GM23338 (cell line): ENCODE measurements around the gene DCAF17. TPM values are rescaled to one million over a fixed set of nuclear protein-coding genes. Genes with fewer than 3 reads are reported as not detected.

Source experiments
- ATAC-seq: fragments of 200-7000 bp; cut with Tn5 transposase; 3 replicates; pipeline ENCODE4 v1.9.1; 2020
- DNase-seq: peaks from one replicate; pipeline ENCODE4 v3.0.0-alpha.2; 2015; ENCODE audit warnings: low spot score
- H2AFZ ChIP-seq: fragments of 200-600 bp; sonication (generic); 2 replicates; pipeline ENCODE4 v1.8.0; 2016; ENCODE audit warnings: antibody characterized with exemption, mild to moderate bottlenecking, moderate library complexity
- H3F3A ChIP-seq: fragments of 200-600 bp; sonication (generic); replicated peaks from 2 replicates; pipeline ENCODE4 v1.8.0; 2017; ENCODE audit warnings: antibody characterized with exemption, mixed run types, low read depth
- H3K27ac ChIP-seq: fragments of 200-600 bp; sonication (generic); 2 replicates; pipeline ENCODE4 v1.6.1; 2016; ENCODE audit warnings: low read depth
- H3K27me3 ChIP-seq: fragments of 200-600 bp; sonication (generic); 2 replicates; pipeline ENCODE4 v1.8.0; 2016; ENCODE audit warnings: mild to moderate bottlenecking, mixed run types, moderate library complexity; ENCODE audit not compliant: insufficient read depth
- H3K36me3 ChIP-seq: fragments of 200-600 bp; sonication (generic); 2 replicates; pipeline ENCODE4 v1.8.0; 2016; ENCODE audit warnings: mild to moderate bottlenecking; ENCODE audit not compliant: insufficient read depth
- H3K4me1 ChIP-seq: fragments of 200-600 bp; sonication (generic); 2 replicates; pipeline ENCODE4 v1.8.0; 2016; ENCODE audit warnings: mild to moderate bottlenecking, moderate library complexity; ENCODE audit not compliant: insufficient read depth
- H3K4me2 ChIP-seq: fragments of 200-600 bp; sonication (generic); 2 replicates; pipeline ENCODE4 v1.7.1; 2017; ENCODE audit warnings: mixed run types
- H3K4me3 ChIP-seq: fragments of 200-600 bp; sonication (generic); 2 replicates; pipeline ENCODE4 v1.6.1; 2016; ENCODE audit warnings: mixed run types
- H3K79me2 ChIP-seq: fragments of 200-600 bp; sonication (generic); replicated peaks from 2 replicates; pipeline ENCODE4 v1.8.0; 2017; ENCODE audit warnings: mild to moderate bottlenecking; ENCODE audit not compliant: insufficient read depth
- H3K9me2 ChIP-seq: fragments of 200-600 bp; sonication (generic); 2 replicates; pipeline ENCODE4 v1.8.0; 2017; ENCODE audit not compliant: insufficient read depth
- H4K20me1 ChIP-seq: fragments of 200-600 bp; sonication (generic); replicated peaks from 2 replicates; pipeline ENCODE4 v1.8.0; 2017; ENCODE audit warnings: mild to moderate bottlenecking; ENCODE audit not compliant: insufficient read depth
- H3K27ac Mint-ChIP-seq: 2 replicates; pipeline ENCODE4 v1.8.0; 2020; ENCODE audit warnings: inconsistent platforms, mild to moderate bottlenecking, moderate library complexity, mixed read lengths
- H3K27me3 Mint-ChIP-seq: 3 replicates; pipeline ENCODE4 v1.8.0; 2022; ENCODE audit warnings: low read depth, mild to moderate bottlenecking, moderate library complexity, mixed read lengths, inconsistent platforms; ENCODE audit not compliant: insufficient read depth, poor library complexity
- H3K36me3 Mint-ChIP-seq: 3 replicates; pipeline ENCODE4 v1.8.0; 2021; ENCODE audit warnings: low read depth, mild to moderate bottlenecking, inconsistent platforms, moderate library complexity, mixed read lengths
- H3K4me1 Mint-ChIP-seq: 3 replicates; pipeline ENCODE4 v1.8.0; 2020; ENCODE audit warnings: mild to moderate bottlenecking, inconsistent platforms, mixed read lengths
- H3K4me3 Mint-ChIP-seq: 3 replicates; pipeline ENCODE4 v1.8.0; 2021; ENCODE audit warnings: moderate library complexity, mild to moderate bottlenecking, inconsistent platforms, mixed read lengths
- H3K9me3 Mint-ChIP-seq: 3 replicates; pipeline ENCODE4 v1.8.0; 2020; ENCODE audit warnings: moderate library complexity, mild to moderate bottlenecking, inconsistent platforms, mixed read lengths
- CREB1 ChIP-seq: fragments of 250-450 bp; sonication (Bioruptor Pico); IDR thresholded peaks from 2 replicates; pipeline ENCODE4 v1.5.0; 2020; ENCODE audit warnings: low read depth, mild to moderate bottlenecking, moderate library complexity
- EZH2 ChIP-seq: fragments of 200-600 bp; sonication (generic); IDR thresholded peaks from one replicate; pipeline ENCODE4 v1.8.0; 2017; ENCODE audit warnings: antibody characterized with exemption, mild to moderate bottlenecking, low read depth; ENCODE audit not compliant: unreplicated experiment
- EZH2phosphoT487 ChIP-seq: fragments of 200-600 bp; sonication (generic); IDR thresholded peaks from one replicate; pipeline ENCODE4 v1.8.1; 2018; ENCODE audit warnings: antibody characterized with exemption; ENCODE audit not compliant: unreplicated experiment
- NANOG ChIP-seq: IDR thresholded peaks from 2 replicates; pipeline ENCODE4 v1.6.1; 2016; ENCODE audit warnings: antibody characterized with exemption, borderline replicate concordance
- POLR2AphosphoS5 ChIP-seq: IDR thresholded peaks from 2 replicates; pipeline ENCODE4 v1.6.1; 2016; ENCODE audit warnings: antibody characterized with exemption, low read depth
- REST ChIP-seq: IDR thresholded peaks from one replicate; pipeline ENCODE4 v1.6.1; 2018; ENCODE audit warnings: antibody characterized with exemption; ENCODE audit not compliant: unreplicated experiment
- ZNF462 ChIP-seq: fragments of 250-450 bp; sonication (Bioruptor Pico); IDR thresholded peaks from 2 replicates; pipeline ENCODE4 v1.5.0; 2020; ENCODE audit warnings: mild to moderate bottlenecking, moderate library complexity
- polyA plus RNA-seq: library from polyadenylated mRNA; unstranded; fragments of >200 nt; fragmentation: Nextera tagmentation; extraction: Ambion mirVana; gene quantifications from 2 replicates; pipeline ENCODE4 v1.2.1, GENCODE V29; 2016
- total RNA-seq: library from RNA; depleted of rRNA; stranded (reverse); fragments of >200 nt; shearing (Covaris generic); gene quantifications from 2 replicates; pipeline ENCODE4 v1.2.3, GENCODE V29; 2014
- TF ChIP-seq, protein P1 (sequence below): IDR thresholded peaks from 2 replicates; pipeline ENCODE4 v1.6.1; 2016; ENCODE audit warnings: antibody characterized with exemption

The DCAF17 gene
- total and polyA plus RNA-seq, 2 experiments from 2014 or later, result 11.0 to 37.3 TPM

DNA sequence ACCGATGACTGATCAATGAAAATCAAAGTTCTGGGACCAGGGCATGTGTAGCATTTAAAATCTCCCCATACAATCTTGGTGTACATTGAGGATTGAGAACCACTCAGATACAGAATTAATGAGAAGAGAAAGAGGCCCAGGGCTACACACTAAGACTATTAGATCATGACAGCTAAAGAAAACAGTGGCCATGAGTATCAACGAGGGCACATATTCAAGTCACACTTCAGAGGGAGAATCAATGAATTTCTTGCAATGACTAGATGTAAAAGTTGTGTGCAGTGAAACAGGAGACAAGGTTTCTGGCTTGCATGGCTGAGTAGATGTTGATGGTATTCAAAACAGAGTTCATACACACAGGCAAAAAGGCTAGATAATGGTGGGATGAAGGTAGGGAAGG is 29.3 kb upstream of the DCAF17 start:
- H3K4me3 ChIP-seq, result no peak overlapping the region
- DNase-seq (no peak), ATAC-seq (no peak)
- no peak for TF ChIP-seq EZH2
- TF ChIP-seq REST, result no peak
- TF ChIP-seq, protein P1, sequence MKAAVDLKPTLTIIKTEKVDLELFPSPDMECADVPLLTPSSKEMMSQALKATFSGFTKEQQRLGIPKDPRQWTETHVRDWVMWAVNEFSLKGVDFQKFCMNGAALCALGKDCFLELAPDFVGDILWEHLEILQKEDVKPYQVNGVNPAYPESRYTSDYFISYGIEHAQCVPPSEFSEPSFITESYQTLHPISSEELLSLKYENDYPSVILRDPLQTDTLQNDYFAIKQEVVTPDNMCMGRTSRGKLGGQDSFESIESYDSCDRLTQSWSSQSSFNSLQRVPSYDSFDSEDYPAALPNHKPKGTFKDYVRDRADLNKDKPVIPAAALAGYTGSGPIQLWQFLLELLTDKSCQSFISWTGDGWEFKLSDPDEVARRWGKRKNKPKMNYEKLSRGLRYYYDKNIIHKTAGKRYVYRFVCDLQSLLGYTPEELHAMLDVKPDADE, result no peak
- TF ChIP-seq POLR2AphosphoS5, result no peak
- TF ChIP-seq NANOG, result no peak
- Mint-ChIP-seq H3K4me1 (peaks cover 35% of the 10 kb centered on the region), H3K27ac (no peak overlapping the region), H3K9me3 (peaks cover 6% of the 10 kb centered on the region), H3K27me3 (peaks cover 4% of the 10 kb centered on the region), H3K4me3 (no peak overlapping the region), H3K36me3 (peaks cover 26% of the 10 kb centered on the region)
- H3K4me1 ChIP-seq, result peaks cover 30% of the 10 kb centered on the region
- H3K36me3 ChIP-seq, result peaks cover 12% of the 10 kb centered on the region; the same call in 1 of the 2 replicates
- no peak overlapping the region for H2AFZ ChIP-seq
- no peaks in the 10 kb centered on the region for H3F3A ChIP-seq
- H3K4me2 ChIP-seq, result no peak overlapping the region
- peaks cover 14% of the 10 kb centered on the region for H3K9me2 ChIP-seq
- peaks cover 67% of the 10 kb centered on the region for H3K79me2 ChIP-seq
- H3K27me3 ChIP-seq, result no peaks in the 10 kb centered on the region
- H4K20me1 ChIP-seq, result no peaks in the 10 kb centered on the region
- no peak overlapping the region for H3K27ac ChIP-seq

DNA sequence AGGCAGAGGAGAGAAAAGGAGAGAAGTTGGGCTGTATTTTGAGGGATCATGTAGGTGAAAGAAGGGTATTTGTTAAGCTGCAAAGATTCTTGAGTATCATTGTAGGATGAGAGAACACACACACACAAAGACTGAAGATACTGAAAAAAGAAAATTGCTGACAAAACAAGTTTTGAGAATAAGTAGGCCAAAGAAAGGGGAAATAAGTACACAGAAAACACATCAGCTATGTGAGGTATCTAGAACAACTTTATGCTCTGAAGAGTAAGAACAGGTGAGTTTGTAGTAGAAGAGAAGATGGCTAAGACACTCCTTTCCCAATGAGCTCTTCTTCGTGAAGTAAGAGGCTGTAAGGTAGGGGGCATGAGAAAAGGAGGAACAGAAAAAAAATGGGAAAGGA is 28.5 kb upstream of the DCAF17 start:
- H3K9me3 Mint-ChIP-seq, result peaks cover 6% of the 10 kb centered on the region
- H3K79me2 ChIP-seq, result peaks cover 72% of the 10 kb centered on the region
- peaks cover 36% of the 10 kb centered on the region for H3K4me1 ChIP-seq
- H3K4me3 ChIP-seq, result no peak overlapping the region
- peaks cover 12% of the 10 kb centered on the region; the same call in 1 of the 2 replicates for H3K36me3 ChIP-seq
- no peak overlapping the region for H3K4me3 Mint-ChIP-seq
- ATAC-seq, result no peak
- peaks cover 4% of the 10 kb centered on the region for H3K27me3 Mint-ChIP-seq
- peaks cover 38% of the 10 kb centered on the region for H3K4me1 Mint-ChIP-seq
- H4K20me1 ChIP-seq, result no peaks in the 10 kb centered on the region
- H3F3A ChIP-seq, result no peaks in the 10 kb centered on the region
- no peaks in the 10 kb centered on the region for H3K27me3 ChIP-seq
- peaks cover 26% of the 10 kb centered on the region for H3K36me3 Mint-ChIP-seq
- no peak for DNase-seq
- no peak overlapping the region for H3K27ac Mint-ChIP-seq
- H3K4me2 ChIP-seq, result no peak overlapping the region
- H3K9me2 ChIP-seq, result peaks cover 14% of the 10 kb centered on the region
- no peak overlapping the region for H3K27ac ChIP-seq
- no peak overlapping the region for H2AFZ ChIP-seq
- TF ChIP-seq REST (no peak), EZH2phosphoT487 (no peak), ZNF462 (CRISPR knock-in tag) (no peak), CREB1 (no peak)
